HUDEP-2 (cell line): ENCODE data around the gene WDR70.
A peak's percentile ranks its signal among the peaks of the same experiment; 100 is the strongest.
"Not testable (repeated sequence)": the region's sequence is repeated elsewhere in the genome, so short reads cannot be mapped to it uniquely, and the experiment has no call there.

Source experiments
- DNase-seq, 76 experiments: peaks; one replicate each; lab custom pipeline; 2025; ENCODE audit not compliant: unreplicated experiment in 76 of 76; lab: John Stamatoyannopoulos, UW

The WDR70 gene

DNA sequence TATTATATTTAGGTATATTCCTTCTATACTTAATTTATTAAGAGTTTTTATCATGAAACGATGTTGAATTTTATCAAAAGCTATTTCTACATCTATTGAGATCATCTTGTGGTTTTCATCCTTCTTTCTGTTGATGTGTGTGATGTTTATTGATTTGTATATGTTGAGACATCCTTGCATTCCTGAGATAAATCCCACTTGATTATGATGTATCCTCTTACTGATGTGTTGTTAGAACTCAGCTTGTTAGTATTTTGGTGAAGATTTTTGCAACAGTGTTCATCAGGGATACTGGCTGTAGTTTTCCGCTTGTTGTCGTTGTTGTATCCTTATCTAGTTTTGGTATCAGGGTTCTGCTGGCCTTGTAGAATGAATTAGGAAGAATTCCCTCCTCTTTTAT lies 247.1 kb downstream of the WDR70 start:
- DNase-seq = no peak

DNA sequence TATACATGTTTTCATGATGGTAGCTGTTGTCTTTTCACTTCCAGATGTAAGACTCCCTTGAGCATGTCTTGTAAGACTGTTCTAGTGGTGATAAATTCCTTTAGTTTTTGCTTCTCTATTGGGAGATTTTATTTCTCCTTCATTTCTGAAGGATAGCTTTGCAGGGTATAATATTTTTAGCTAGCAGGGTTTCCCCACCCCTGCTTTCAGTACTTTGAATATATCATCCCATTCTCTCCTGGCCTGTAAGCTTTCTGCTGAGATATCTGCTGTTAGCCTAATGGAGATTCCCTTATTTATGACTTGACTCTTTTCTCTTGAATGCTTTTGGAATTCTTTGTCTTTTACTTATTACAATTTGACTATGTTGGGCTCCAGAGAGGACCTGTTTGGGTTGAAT lies 249.8 kb downstream of the WDR70 start:
- no peak for DNase-seq

DNA sequence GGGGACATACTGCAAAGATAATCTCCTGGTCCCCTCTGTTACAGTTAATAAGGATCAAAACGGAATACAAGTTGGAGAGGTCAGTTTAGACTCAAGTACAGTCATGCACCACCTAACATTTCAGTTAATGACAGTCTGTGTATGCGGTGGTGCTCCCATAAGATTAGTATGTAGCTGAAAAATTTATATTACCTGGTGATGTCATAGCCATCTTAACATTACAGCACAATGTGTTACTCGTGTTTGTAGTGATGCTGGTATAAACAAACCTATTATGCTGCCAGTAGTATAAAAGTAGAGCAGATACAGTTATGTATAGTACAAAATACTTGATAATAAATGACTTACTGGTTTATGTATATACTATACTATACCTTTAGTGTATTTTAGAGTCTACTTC lies 252.8 kb downstream of the WDR70 start:
- no peak for DNase-seq

DNA sequence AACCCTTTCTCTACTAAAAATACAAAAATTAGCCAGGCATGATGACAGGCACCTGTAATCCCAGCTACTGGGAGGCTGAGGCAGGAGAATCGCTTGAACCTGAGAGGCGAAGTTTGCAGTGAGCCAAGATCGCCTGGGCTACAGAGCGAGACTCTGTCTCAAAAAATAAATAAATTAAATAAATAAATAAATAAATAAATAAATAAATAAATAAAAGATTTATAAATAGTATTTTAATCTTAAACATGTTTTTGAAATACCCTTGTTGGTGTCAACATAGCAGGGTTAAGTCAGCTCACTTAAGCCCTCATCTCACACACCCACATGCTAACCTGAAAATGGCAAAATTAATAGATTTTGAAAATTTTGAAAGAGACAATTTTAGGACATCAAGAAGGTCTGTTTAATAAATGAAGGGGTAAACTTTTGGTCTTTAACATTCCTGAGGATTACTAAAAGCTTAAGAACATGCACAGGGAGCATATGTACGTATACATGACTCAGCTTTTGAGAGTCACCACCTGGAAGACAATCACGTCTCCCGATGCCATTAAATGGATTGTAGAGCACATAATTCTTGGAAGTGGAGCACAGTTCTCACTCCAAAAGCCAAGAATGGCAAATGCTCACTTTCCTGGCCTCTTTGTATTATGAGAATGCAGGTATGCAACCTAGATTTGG lies 258.2 kb downstream of the WDR70 start:
- no peak for DNase-seq

DNA sequence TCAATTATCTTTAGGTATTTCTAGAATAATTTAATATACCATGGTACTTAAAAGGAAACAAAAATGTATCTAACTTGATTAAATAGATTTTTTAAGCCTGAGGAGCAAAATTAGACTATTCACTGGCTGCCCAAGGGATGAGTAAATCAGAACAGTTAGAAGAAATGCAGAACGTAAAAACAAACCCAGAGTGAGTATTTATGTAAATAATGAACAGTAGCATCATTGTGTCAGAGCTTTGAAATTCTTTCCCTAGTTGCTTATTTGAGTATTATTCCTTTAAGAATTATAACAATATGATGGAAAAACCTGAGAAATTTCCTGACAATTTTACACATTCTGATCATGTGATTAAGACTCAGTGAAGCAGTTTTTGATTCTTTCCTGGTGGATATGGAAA lies 259.8 kb downstream of the WDR70 start:
- DNase-seq = no peak

DNA sequence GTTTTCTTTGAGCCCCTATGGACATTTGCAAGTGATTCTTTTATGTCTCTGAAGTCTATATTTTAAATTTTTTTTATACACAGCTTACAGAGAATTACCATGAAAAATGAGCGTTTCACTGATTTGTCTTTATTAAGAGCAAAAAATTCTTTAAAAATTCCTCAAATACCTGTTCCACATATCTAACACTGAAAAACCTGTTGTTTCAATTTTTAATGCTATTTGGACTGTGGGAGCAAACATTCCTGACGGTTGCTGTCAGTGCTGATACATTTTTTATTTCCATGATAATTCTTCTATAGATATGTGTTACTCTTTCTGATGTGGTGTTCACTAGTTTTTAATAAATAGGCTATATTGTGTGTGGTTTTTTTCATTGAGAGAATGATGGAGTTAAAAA lies 261.0 kb downstream of the WDR70 start:
- no peak for DNase-seq

DNA sequence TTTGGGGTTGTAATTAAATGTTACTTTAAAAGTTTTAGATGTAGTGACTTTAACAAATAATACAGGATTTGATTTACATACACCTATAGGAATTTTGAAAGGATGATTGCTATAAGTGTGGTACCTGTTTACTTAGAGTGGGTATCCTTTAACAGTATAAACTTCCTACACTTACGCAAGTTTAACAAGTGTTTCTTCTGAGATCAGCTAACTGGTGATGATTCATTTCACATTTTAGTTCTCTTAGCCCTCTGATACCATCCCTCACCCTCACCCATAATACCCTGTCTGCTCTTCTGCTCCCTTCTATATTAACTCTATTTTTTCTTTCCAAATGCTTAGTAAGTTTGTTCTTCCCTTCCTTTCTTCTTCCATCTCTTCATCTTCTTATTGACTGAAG lies 262.8 kb downstream of the WDR70 start:
- no peak for DNase-seq

DNA sequence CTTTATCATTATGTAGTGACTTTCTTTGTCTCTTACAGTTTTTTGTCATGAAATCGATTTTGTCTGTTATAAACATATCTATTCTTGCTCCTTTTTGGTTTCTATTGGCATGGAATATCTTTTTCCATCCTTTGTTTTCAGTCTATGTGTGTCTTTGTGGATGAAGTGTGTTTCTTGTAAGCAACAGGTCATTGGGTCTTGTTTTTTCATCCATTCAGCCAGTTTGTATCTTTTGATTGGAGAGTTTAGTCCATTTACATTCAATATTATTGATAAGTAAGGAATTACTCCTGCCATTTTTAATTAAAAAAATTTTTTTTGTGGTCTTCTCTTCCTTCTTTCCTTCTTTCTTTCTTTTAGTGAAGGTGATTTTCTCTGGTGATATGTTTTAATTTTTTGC lies 266.6 kb downstream of the WDR70 start:
- DNase-seq = no peak

DNA sequence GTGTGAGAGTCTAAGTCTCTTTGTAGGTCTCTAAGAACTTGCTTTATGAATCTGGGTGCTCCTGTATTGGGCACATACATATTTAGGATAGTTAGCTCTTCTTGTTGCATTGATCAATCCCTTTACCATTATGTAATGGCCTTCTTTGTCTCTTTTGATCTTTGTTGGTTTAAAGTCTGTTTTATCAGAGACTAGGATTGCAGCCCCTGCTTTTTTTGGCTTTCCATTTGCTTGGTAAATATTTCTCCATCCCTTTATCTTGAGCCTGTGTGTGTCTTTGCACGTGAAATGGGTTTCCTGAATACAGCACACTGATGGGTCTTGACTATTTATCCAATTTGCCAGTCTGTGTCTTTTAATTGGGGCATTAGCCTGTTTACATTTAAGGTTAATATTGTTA lies 275.4 kb downstream of the WDR70 start:
- not testable (repeated sequence) for DNase-seq

DNA sequence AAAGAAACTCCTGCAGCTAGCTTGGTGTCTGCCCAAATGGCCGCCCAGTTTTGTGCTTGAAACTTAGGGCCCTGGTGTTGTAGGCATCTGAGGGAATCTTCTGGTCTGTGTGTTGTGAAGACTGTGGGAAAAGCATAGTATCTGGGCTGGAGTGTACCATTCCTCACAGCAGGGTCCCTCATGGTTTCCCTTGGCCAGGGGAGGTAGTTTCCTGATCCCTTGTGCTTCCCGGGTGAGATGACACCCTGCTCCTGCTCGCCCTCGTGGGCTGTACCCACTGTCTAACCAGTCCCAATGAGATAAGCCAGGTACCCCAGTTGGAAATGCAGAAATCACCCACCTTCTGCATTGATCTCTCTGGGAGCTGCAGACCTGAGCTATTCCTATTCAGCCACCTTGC lies 277.9 kb downstream of the WDR70 start:
- DNase-seq = no peak

DNA sequence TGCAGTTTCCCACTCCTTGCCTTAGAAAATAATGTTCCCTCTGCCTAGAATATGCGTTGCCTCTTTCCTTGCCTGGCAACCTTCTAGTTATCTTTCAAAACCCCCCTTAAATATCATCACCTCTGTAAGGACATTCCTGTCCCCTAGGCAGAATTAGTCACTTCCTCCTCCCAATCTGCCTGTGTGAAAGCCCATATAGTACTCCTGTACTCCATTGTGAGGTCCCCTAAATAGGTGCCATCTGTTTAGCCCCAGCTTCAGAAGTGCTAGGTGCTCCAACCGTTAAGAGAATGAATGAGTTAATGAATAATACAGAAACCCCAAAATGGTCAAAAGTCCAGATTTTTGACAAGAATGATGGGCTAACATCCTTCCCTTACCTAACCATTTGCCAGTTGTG lies 279.3 kb downstream of the WDR70 start:
- DNase-seq = no peak

DNA sequence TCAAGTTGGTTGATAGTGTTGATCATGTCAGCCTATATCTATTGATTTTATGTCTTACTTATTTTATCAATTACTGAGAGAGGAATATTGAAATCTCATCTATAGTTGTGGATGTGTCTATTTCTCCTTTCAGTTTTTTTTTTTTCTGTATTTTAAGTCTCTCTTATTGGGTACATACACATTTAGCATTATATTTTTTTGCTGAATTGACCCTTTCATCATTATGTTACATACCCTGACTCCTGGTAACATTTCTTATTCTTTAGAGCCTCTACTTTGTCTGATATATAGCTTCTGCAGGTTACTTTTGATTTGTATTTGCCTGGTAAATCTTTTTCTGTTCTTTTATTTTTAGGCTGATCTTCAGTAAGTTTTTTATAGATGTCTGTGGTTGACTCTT lies 281.2 kb downstream of the WDR70 start:
- no peak for DNase-seq

DNA sequence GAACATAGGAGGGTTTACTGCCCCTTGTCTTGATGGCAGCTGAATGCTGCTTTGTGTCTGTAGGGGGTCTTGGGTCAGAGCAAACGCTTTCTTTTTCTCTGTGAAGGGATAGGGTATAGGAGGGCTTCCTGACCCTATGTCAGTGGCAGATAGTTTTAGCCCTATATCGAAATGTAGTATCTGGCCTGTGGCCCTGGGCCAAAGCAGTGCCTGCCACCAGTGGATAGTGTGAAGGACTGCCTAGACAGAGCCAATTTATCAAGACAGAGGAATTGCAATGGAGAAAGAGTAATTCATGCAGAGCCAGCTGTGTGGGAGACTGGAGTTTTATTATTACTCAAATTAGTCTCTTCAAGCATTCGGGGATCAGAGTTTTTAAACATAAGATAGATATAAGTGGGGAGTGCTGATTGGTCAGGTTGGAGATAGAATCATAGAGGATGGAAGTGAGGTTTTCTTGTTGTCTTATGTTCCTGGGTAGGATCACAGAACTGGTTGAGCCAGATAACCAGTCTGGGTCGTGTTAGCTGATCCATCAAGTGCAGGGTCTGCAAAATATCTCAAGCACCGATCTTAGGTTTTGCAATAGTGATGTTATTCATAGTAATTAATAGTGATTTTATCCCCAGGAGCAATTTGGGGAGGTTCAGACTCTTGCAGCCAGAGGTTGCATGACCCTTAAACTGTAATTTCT lies 282.3 kb downstream of the WDR70 start:
- peak in 52 of 76 experiments; percentile 2 to 63 (median 24) for DNase-seq

DNA sequence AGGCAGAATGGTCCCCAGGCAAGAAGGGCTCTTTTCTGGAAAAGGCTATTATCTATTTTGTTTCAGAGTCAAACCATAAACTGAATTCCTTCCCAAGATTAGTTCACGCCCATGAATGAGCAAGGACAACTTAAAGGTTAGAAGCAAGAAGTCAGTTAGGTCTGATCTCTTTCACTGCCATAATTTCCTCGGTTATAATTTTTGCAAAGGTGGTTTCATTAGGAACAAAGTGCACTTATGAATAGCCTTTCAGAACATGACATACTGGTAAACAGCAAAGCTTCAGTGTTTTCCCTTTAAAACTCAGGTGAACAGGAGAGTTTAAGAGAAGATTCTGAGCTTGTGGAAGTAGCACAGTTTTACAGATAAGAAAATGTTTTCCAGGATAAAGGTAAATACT lies 282.8 kb downstream of the WDR70 start:
- DNase-seq = no peak

DNA sequence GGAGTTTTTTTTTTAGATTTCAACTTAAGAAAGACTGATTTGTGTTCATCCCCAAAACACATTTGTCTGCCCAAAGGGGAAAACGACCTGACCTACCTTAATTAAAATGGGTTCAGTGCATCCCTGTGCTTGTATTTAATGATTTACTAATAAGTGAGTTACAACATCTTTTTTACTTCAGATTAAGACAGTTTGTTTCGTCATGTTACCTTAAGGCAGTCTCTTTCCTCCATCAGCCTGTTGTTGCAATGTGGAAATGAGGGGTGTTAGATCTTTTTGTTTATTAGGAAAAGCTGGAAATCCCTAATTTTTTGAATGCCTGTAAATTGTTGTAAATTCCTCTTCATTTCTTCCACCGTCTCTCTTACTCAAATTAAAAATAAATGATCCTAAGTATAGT lies 283.2 kb downstream of the WDR70 start:
- DNase-seq = no peak

DNA sequence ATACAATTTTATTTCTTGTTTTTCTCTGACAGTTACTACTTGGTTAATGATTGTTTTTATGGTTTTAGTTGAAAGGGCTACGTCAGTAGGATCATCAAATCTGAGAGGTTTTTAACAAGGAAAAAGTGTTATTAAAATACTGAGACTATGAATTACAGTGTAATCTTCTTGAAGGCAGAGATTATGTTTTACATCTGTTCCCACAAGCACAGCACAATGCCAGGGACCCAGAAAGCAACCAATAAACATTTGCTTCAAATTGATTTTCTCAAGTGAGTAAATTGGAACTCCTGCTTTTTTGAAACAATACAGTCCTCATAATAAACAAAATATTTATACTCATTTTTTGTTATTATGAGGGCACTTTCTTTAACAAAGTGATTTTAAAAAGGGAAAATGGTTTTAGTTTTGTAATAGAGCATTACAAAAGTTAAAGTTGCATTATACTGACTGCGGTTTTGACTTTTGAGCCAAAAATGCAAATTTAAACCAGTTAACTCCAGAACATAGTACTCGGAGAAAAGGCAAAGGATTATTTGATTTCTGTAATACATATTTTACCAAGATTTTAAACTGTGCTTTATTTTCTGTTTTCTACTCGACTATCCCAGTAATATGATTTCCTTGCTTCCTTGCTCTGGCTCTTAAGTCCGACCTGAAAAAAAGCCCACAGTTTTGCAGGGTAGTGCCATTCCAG lies 283.8 kb downstream of the WDR70 start:
- DNase-seq = no peak

DNA sequence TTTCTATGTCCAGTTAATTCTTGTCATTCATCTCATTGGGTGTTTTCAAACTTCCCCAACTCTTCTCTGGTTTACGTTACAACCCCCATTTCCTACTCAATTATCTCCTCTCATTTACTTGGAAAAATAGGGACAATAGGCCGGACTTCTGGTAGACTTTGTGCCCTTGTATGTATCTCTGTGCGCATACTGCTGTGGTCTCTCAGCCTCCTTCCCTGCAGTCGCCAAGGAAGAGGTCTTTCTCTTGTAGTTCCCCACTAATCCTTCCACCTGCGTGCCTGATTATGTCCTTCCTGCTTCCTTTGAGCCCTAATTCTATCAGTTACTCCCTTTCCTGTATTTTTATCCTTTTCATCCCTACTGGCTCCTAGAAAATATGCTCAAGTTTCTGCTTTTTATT lies 284.4 kb downstream of the WDR70 start:
- no peak for DNase-seq

DNA sequence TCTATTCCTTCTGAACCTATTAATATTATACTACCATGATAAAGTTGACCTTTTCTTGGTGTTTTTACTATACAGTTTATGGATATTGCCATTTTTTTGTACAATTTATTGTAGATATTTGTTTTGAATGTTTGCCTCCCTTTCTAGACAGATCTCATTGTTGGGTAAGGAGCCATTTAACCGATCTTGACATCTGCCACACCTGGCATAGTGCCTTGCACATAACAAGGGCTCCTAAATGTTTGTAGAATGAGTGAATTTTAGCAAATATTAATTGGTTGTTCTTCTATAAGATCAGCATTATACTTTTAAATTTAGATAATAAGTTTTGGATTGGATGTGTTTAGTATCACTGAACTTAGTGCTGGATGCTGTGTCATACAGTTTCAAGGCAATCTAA lies 285.4 kb downstream of the WDR70 start:
- no peak for DNase-seq

DNA sequence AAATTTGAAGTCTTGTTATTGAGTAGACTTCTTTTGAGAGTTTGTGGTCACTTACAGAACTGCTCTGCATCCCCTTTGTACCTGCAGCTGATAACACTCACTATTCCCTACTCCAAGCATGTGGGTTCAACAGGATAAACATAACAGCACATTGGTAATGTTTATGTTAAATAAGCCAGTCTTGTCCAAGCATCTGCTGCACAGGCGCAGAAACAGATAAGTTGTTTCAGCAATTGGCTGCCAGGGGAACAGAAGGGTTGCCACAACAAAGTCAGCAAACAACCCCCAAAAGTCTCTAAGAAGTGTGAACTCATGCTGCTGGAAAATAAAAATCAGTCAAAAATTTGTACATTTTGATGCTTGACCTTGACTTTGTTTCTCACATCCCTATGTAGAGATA lies 286.2 kb downstream of the WDR70 start:
- no peak for DNase-seq

DNA sequence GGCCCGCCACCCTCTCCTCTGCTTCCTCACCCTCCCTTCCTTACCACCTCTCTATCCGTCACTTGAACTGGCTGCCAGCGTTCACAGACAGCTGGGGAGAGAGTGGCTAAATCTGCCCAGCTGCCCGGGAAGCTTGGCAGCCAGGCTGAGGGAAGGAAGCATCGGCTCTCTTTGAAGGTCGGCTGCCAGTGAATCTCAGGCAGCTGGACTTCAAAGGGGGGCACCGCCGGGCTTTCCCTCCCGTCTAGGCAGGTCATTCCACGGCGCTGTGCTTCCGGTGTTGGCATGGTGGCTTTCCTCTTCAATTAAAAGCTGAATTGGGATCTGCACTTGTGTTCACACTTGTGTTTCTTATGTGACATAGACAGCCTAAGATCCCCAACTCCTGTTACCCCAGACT lies 286.8 kb downstream of the WDR70 start:
- DNase-seq = no peak

DNA sequence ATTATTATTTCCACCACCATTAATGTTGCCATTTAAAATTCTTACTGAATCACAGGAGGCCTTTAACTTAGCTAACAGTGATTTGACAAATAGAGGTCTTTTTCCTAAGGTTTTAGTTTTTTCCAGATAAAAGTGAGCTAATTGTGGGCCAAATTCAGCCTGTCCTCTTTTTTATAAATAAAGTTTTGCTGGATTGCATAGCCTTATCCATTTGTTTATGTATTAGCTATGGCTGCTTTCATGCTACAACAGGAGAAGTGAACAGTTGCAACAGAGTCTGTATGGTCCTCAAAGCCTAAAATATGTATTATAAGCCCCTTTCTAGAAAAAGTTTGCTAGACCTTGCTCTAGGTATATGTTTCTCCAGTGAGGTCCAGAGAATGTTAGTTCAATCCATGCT lies 288.3 kb downstream of the WDR70 start:
- DNase-seq = no peak

DNA sequence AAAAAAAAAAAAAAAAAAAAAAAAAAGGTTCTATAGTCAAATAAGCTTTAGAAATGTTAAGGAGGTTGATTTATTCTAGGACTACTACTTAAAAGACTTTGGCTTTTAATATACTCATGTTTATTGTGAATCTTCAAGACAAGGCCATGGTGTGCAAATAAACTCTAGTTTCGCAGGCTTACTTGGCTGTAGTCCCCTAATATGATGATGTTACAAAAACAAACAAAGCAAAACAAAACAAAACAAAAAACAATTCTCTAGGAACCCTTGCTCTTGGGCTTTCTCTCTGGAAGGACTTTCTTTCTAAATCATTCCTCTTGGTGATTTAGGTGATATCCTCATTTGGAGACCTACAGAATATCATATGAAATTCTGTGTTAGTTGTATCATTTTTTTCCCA lies 288.7 kb downstream of the WDR70 start:
- no peak for DNase-seq
